K562 (cell line): ENCODE data around the gene MIX23. TPM values are rescaled to one million over a fixed set of nuclear protein-coding genes. Genes with fewer than 3 reads are reported as not detected.
A peak's percentile ranks its signal among the peaks of the same experiment; 100 is the strongest.

Experiments
- BHLHE40 ChIP-seq: IDR thresholded peaks from 2 replicates; pipeline ENCODE4 v1.6.1; 2011; ENCODE audit warnings: low read length, improper control_type of control experiment
- ELF1 ChIP-seq: fragments of 200-800 bp; sonication (Bioruptor generic); IDR thresholded peaks from 2 replicates; pipeline ENCODE4 v1.6.1; 2016; ENCODE audit warnings: missing genetic modification characterization, missing compliant biosample characterization
- FIP1L1 ChIP-seq: fragments of 200-400 bp; formaldehyde crosslinking; IDR thresholded peaks from 2 replicates; pipeline ENCODE4 v1.6.1; 2018; ENCODE audit warnings: mild to moderate bottlenecking, low read depth, low read length; ENCODE audit not compliant: poor library complexity, severe bottlenecking
- GATAD2B ChIP-seq: fragments of 450-650 bp; IDR thresholded peaks from 2 replicates; pipeline ENCODE4 v1.6.1; 2017; ENCODE audit warnings: mild to moderate bottlenecking, borderline replicate concordance
- KDM2B ChIP-seq: fragments of 250-450 bp; sonication (Bioruptor Pico); IDR thresholded peaks from 2 replicates; pipeline ENCODE4 v1.8.0; 2021; ENCODE audit warnings: mild to moderate bottlenecking, moderate library complexity
- MYBL2 ChIP-seq, 2 experiments: fragments of 450-650 bp in 1 of 2; sonication (generic) in 1 of 2; formaldehyde crosslinking in 1 of 2; IDR thresholded peaks; 2 replicates each; pipeline versions ENCODE4 v1.6.1 to v1.8.1; 2017 to 2022; ENCODE audit warnings: borderline replicate concordance in 1 of 2, inconsistent platforms in 1 of 2, low read depth in 1 of 2, mild to moderate bottlenecking in 1 of 2, missing genetic modification reagents in 1 of 2, moderate library complexity in 1 of 2
- NCOR1 ChIP-seq: fragments of 450-650 bp; IDR thresholded peaks from 2 replicates; pipeline ENCODE4 v1.6.1; 2016; ENCODE audit warnings: mild to moderate bottlenecking, moderate library complexity
- NFIX ChIP-seq: fragments of 250-450 bp; sonication (Bioruptor Pico); IDR thresholded peaks from 2 replicates; pipeline ENCODE4 v1.4.0; 2020; ENCODE audit warnings: low read depth, mild to moderate bottlenecking, moderate library complexity
- PURB ChIP-seq: sonication (generic); formaldehyde crosslinking; IDR thresholded peaks from 2 replicates; pipeline ENCODE4 v1.9.0; 2021; ENCODE audit warnings: low read depth, mild to moderate bottlenecking, missing genetic modification reagents
- RHOXF2B ChIP-seq: fragments of 250-450 bp; sonication (Bioruptor Pico); conservative IDR thresholded peaks from 2 replicates; pipeline ENCODE4 v1.5.1; 2021
- XRCC5 ChIP-seq: fragments of 200-400 bp; formaldehyde crosslinking; IDR thresholded peaks from 2 replicates; pipeline ENCODE4 v1.6.1; 2017; ENCODE audit warnings: low read depth, mild to moderate bottlenecking, low read length
- ZEB2 ChIP-seq: fragments of 450-650 bp; IDR thresholded peaks from 2 replicates; pipeline ENCODE4 v1.6.1; 2016
- ZNF324 ChIP-seq: fragments of 250-450 bp; sonication (Bioruptor Pico); IDR thresholded peaks from 2 replicates; pipeline ENCODE4 v1.4.0; 2020; ENCODE audit warnings: mild to moderate bottlenecking
- ZNF384 ChIP-seq: IDR thresholded peaks from 2 replicates; pipeline ENCODE4 v1.6.1; 2012; ENCODE audit warnings: low read depth, low read length, improper control_type of control experiment
- polyA plus RNA-seq, 8 experiments: library from polyadenylated mRNA; depleted of rRNA in 4 of 8; stranded (reverse) in 5 of 8; unstranded in 3 of 8; fragments of >200 nt; fragmentation: Nextera tagmentation in 2 of 8; fragmentation: Illumina TruSeq in 1 of 8; extraction: Ambion mirVana in 2 of 8; extraction: Trizol in 1 of 8; gene quantifications; 2 replicates each; pipeline versions ENCODE4 v1.2.1 to v1.2.3, GENCODE V29; 2011 to 2014; ENCODE audit warnings: inconsistent platforms in 1 of 8, missing spikeins in 1 of 8
- total RNA-seq, 7 experiments: library from RNA; depleted of rRNA in 6 of 7; stranded (reverse); fragments of >200 nt in 6 of 7; fragmentation: Illumina TruSeq in 2 of 7; extraction: Trizol in 2 of 7; gene quantifications; 2 replicates each; pipeline versions ENCODE4 v1.2.1 to v1.2.3, GENCODE V29; 2011 to 2021; ENCODE audit warnings: low replicate concordance in 1 of 7
- TF ChIP-seq, protein P1 (sequence below): sonication (generic); formaldehyde crosslinking; IDR thresholded peaks from 2 replicates; pipeline ENCODE4 v1.8.0; 2023; ENCODE audit warnings: missing genetic modification reagents, mild to moderate bottlenecking, borderline replicate concordance
- TF ChIP-seq, protein P2 (sequence below): sonication (generic); formaldehyde crosslinking; IDR thresholded peaks from 2 replicates; pipeline ENCODE4 v1.8.0; 2022; ENCODE audit warnings: mild to moderate bottlenecking, missing genetic modification reagents
- TF ChIP-seq, protein P3 (sequence below): sonication (generic); formaldehyde crosslinking; IDR thresholded peaks from 2 replicates; pipeline ENCODE4 v1.8.1; 2022; ENCODE audit warnings: missing genetic modification reagents
- TF ChIP-seq, protein P4 (sequence below): fragments of 250-450 bp; sonication (Bioruptor Pico); IDR thresholded peaks from 2 replicates; pipeline ENCODE4 v1.9.0; 2021; ENCODE audit warnings: mild to moderate bottlenecking, inconsistent platforms

The MIX23 gene
- total and polyA plus RNA-seq, 9 of the 15 experiments (the other 6 are each of a cell fraction or from before 2014, with no cell fraction given), result 45.5 to 185 (median 106) TPM

DNA sequence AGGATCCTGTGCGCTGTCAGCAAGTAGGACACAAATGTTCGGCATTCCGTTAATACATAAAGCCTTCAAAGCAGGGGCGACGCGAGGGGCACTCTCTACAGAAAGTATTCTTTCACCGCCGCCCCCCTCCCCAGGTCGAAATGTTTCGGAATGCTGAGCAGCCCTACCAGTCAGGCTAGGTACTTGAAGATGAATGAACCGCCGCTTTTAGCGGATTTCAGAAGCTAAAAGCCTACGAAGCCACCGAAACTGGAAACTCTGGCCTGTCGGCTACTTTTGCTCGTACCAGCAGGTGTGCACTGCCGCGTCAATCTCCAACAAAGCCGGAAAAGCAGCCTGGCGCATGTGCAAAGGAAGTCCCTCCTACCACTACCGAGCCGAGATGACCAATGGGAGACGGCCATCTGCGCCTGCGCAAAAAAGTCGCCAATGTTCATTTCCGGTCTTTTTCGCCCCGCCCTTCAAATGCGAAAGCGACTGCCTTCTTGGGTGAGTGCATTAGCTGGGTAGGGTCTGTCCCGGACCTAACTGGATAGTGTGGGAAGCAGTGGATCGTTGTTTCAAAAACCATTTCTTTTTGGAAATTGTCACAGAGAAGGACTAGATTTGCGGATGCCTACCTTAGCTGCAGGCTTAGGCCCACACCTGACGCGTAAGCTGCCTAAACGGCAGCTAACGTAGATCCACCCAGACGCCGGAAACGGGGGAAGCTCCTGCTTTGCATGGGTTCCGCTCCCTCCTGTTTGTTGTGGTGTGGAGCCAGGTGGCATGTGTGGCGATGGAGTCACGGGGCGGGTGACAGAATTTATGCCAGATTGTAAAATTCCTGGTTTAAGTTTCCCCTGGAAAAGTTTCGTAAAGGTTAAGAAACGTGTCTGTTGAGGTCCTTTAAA is 33.0 kb upstream of the MIX23 start, which contains the start of gene WDR5B (continued):
- TF ChIP-seq MYBL2 (IDR thresholded peaks at IDR 0.05; ENCODE audit: low read depth), result no peak
- no peak for TF ChIP-seq MYBL2 (CRISPR knock-in tag; IDR thresholded peaks at IDR 0.05; ENCODE audit: borderline replicate concordance)
- no peak for TF ChIP-seq ZNF384
- TF ChIP-seq KDM2B, result no peak
- TF ChIP-seq XRCC5, result 0 out of 2 replicates have a peak, but pooled peaks have one; percentile 39
- TF ChIP-seq, protein P1, sequence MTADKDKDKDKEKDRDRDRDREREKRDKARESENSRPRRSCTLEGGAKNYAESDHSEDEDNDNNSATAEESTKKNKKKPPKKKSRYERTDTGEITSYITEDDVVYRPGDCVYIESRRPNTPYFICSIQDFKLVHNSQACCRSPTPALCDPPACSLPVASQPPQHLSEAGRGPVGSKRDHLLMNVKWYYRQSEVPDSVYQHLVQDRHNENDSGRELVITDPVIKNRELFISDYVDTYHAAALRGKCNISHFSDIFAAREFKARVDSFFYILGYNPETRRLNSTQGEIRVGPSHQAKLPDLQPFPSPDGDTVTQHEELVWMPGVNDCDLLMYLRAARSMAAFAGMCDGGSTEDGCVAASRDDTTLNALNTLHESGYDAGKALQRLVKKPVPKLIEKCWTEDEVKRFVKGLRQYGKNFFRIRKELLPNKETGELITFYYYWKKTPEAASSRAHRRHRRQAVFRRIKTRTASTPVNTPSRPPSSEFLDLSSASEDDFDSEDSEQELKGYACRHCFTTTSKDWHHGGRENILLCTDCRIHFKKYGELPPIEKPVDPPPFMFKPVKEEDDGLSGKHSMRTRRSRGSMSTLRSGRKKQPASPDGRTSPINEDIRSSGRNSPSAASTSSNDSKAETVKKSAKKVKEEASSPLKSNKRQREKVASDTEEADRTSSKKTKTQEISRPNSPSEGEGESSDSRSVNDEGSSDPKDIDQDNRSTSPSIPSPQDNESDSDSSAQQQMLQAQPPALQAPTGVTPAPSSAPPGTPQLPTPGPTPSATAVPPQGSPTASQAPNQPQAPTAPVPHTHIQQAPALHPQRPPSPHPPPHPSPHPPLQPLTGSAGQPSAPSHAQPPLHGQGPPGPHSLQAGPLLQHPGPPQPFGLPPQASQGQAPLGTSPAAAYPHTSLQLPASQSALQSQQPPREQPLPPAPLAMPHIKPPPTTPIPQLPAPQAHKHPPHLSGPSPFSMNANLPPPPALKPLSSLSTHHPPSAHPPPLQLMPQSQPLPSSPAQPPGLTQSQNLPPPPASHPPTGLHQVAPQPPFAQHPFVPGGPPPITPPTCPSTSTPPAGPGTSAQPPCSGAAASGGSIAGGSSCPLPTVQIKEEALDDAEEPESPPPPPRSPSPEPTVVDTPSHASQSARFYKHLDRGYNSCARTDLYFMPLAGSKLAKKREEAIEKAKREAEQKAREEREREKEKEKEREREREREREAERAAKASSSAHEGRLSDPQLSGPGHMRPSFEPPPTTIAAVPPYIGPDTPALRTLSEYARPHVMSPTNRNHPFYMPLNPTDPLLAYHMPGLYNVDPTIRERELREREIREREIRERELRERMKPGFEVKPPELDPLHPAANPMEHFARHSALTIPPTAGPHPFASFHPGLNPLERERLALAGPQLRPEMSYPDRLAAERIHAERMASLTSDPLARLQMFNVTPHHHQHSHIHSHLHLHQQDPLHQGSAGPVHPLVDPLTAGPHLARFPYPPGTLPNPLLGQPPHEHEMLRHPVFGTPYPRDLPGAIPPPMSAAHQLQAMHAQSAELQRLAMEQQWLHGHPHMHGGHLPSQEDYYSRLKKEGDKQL, result no peak
- peak; percentile 88 for TF ChIP-seq ELF1 (tag)
- TF ChIP-seq RHOXF2B (CRISPR knock-in tag), result no peak
- 0 out of 2 replicates have a peak, but pooled peaks have one; percentile 11 for TF ChIP-seq GATAD2B
- TF ChIP-seq, protein P2, sequence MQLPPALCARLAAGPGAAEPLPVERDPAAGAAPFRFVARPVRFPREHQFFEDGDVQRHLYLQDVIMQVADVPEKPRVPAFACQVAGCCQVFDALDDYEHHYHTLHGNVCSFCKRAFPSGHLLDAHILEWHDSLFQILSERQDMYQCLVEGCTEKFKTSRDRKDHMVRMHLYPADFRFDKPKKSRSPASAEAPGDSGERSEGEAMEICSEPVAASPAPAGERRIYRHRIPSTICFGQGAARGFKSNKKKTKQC (CRISPR knock-in tag), result 0 out of 2 replicates have a peak, but pooled peaks have one; percentile 35
- no peak for TF ChIP-seq NFIX (CRISPR knock-in tag)
- TF ChIP-seq PURB, result no peak
- no peak for TF ChIP-seq ZEB2
- TF ChIP-seq FIP1L1, result no peak
- no peak for TF ChIP-seq NCOR1
- TF ChIP-seq, protein P3, sequence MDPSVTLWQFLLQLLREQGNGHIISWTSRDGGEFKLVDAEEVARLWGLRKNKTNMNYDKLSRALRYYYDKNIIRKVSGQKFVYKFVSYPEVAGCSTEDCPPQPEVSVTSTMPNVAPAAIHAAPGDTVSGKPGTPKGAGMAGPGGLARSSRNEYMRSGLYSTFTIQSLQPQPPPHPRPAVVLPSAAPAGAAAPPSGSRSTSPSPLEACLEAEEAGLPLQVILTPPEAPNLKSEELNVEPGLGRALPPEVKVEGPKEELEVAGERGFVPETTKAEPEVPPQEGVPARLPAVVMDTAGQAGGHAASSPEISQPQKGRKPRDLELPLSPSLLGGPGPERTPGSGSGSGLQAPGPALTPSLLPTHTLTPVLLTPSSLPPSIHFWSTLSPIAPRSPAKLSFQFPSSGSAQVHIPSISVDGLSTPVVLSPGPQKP (CRISPR knock-in tag), result no peak
- TF ChIP-seq, protein P4, sequence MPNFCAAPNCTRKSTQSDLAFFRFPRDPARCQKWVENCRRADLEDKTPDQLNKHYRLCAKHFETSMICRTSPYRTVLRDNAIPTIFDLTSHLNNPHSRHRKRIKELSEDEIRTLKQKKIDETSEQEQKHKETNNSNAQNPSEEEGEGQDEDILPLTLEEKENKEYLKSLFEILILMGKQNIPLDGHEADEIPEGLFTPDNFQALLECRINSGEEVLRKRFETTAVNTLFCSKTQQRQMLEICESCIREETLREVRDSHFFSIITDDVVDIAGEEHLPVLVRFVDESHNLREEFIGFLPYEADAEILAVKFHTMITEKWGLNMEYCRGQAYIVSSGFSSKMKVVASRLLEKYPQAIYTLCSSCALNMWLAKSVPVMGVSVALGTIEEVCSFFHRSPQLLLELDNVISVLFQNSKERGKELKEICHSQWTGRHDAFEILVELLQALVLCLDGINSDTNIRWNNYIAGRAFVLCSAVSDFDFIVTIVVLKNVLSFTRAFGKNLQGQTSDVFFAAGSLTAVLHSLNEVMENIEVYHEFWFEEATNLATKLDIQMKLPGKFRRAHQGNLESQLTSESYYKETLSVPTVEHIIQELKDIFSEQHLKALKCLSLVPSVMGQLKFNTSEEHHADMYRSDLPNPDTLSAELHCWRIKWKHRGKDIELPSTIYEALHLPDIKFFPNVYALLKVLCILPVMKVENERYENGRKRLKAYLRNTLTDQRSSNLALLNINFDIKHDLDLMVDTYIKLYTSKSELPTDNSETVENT (CRISPR knock-in tag), result no peak; the same call in 1 of the 2 replicates
- no peak for TF ChIP-seq ZNF324 (CRISPR knock-in tag)
- no peak; the same call in 1 of the 2 replicates for TF ChIP-seq BHLHE40
